HG02623 (cell line): ENCODE results near the gene ZNF429.
"Not testable (repeated sequence)": the region's sequence is repeated elsewhere in the genome, so short reads cannot be mapped to it uniquely, and the experiment has no call there.

Experiments
- ATAC-seq: cut with Tn5 transposase; IDR thresholded peaks from one replicate; pipeline ENCODE4 v1.9.1; 2021; ENCODE audit warnings: moderate library complexity; ENCODE audit not compliant: unreplicated experiment

The ZNF429 gene

GRCh38 chr19:21512609-21513008, 7.2 kb downstream of the ZNF429 start:
- not testable (repeated sequence) for ATAC-seq

DNA sequence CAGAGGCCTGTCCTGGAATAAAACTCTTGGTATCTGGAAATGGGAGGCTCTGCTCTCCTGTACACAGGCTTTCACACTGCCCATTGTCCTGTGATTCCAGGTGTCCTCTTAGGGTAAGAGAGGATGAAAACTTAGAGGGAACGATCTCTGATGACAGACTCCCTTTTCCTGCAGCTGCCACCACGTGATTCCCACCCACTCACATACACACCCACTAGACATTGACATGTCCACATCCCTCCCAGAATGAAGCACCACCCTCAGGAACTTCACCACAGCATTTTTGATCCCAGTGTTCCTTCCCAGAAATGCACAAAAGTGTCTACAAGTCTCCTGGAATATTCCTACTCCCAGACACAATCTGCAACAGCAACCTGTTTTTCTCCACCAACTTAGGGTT, 8.2 kb downstream of the ZNF429 start:
- no peak for ATAC-seq

DNA sequence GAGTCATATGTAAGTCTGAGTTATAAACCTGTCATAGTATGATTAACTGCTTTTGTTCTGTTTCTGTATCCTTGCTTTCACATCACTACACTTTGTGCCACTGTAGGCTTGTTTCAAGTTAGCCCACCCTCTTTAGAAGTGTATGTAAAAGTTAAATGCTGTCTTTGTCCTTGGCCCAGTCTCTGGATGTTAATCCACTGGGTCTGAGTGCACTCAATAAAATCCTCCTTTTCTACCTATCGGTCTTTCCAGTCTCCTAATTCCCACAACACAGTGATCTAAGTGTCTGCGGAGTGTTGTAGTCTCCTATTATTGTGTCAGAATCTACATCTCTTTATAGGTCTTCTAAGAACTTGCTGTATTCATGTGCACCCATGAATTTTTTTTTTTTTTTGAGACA, 14.1 kb downstream of the ZNF429 start:
- no peak for ATAC-seq

DNA sequence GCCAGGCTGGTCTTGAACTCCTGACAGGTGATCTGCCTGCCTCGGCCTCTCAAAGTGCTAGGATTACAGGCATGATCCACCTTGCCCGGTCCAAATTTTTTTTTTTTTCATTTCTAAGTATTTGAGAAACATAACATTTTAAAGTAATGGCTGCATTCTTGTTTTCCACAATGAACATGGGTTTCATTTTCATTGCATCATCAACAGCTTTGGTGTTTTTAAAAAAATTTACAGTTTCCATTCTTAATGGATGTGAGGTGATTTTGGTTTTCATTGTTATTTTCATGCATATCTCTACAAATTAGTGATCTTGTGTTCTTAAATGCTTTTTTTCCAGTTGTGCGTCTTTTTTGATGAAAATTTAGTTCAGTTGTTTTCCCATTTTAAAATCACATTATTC, 27.5 kb downstream of the ZNF429 start:
- ATAC-seq = no peak

DNA sequence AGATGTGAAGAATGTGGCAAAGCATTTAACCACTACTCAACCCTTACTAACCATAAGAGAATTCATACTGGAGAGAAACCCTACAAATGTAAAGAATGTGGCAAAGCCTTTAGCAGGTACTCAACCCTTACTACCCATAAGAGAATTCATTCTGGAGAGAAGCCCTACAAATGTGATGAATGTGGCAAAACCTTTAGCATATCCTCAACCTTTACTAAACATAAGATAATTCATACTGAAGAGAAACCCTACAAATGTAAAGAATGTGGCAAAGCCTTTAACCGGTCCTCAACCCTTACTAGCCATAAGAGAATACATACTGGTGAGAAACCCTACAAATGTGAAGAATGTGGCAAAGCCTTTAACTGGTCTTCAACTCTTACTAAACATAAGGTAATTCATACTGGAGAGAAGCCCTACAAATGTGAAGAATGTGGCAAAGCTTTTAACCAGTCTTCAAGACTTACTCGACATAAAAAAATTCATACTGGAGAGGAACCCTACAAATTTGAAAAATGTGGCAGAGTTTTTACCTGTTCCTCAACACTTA, 31.4 kb downstream of the ZNF429 start:
- not testable (repeated sequence) for ATAC-seq

DNA sequence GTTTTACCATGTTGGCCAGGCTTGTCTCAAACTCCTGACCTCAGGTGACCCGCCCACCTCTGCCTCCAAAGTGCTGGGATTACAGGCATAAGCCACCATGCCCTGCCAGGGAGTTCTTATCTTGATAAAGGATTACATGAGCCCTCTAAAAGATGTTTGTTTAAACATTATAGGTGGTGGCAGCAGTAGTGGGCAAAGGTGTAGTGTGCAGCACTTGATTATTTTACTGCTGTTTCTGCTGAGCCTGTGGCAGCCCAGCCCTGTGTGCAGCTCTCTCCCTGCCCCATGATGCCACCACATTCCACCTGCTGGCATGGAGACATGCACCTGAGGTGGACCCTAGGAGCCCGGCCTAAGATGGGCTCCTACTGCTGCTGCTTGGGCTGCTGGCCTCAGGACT, 54.0 kb downstream of the ZNF429 start:
- ATAC-seq = no peak

DNA sequence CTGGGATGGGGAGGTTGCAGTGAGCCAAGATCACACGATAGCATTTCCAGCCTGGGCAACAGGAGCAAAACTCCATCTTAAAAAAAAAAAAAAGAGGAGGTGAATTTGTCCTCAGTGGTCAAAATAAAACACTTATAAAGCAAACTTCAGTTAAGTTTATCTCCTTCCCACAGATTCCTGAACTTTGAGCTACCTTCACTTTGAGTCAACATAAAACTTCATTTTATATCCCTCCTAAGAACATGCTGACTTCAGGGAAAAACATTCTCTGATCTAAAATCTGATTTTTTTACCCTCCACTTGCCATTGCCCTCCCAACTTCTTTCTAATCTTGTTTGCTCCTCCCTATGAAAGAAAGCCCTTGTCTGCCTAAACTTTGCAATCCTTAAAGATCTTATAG, 59.0 kb downstream of the ZNF429 start:
- no peak for ATAC-seq

DNA sequence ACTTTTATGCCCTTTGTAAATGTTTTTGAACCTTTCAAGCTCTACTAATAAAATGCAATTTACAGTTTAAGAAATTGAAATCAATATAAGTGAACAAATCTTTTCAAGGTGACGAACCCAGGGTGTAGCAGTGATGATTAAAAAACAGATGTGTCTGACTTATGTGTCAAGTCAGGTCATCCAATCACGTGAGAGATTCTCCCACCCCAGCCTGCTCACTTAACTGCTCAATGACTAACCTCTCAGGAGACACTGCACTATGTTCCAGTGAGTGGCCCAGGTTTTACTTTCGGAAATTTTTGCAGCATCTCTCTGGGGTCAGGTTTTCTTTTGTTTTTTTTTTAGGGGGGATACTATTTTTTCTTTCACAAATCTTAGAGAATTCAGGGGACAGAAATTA, 60.7 kb downstream of the ZNF429 start:
- ATAC-seq = no peak

DNA sequence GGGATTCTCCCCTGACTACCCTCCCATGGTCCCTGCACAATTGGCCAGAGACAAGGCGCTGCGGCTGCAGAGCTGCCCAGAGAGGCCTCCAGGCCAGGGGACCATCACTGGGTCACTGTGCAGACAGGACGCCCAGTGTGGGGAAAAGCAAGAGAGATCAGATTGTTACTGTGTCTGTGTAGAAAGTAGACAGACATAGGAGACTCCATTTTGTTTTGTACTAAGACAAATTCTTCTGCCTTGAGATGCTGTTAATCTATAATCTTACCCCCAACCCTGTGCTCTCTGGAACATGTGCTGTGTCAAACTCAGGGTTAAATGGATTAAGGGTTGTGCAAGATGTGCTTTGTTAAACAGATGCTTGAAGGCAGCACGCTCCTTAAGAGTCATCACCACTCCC, 62.4 kb downstream of the ZNF429 start:
- not testable (repeated sequence) for ATAC-seq

GRCh38 chr19:21568816-21569493, 63.6 kb downstream of the ZNF429 start:
- ATAC-seq = no peak

GRCh38 chr19:21569494-21569865, 64.1 kb downstream of the ZNF429 start:
- ATAC-seq = no peak

GRCh38 chr19:21571316-21571715, 65.9 kb downstream of the ZNF429 start:
- ATAC-seq = no peak

DNA sequence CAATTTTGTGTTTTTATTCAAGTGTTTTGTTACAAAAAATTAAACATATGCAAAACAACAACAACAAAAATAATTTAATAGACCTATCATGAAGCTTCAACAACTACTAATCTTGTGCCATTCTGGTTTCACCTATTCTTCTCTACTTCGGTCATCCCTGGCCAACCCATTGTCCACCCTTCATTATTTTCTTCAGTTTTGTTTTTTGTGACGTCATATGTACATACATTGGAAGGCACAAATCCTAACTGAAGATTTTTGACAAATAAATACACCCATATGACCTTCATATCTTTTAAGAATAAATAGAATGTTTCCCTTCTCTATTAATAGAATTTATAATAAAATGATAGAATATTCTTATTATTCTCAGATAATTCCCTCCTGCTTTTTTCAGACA, 69.2 kb downstream of the ZNF429 start:
- ATAC-seq = no peak

DNA sequence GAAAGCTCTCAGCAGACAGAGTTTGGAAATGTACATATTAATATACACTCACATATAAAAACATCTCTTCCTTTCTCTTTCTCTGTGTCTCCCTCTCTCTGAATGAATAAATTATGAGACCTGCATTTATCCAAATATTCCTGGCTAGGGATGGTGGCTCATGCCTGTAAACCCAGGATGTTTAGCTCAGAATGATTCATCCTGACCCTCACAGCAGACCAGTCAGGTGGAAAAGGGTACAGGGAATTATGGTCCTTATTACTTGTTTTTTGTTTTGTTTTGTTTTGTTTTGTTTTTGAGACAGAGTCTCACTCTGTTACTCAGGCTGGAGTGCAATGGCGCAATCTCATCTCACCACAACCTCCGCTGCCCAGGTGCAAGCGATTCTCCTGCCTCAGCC, 71.1 kb downstream of the ZNF429 start:
- no peak for ATAC-seq

DNA sequence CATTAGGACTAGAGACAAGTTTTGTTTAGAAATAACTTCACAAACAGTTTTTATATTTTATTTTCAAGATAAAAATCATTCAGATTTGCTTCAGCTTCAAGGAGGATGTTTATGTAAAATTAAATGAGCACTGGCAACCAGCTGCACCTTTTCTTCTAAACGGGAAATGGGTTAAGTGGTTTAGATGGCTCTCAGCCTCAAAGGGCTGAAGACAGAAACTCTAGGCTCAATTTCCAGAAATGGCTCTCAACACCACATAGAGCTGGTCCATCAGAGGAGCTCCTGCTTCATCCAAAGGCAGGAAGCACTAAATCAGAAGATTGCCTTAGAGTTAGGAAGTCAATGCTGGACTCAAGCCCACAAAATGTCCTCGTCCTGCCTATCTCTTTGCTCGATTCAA, 74.7 kb downstream of the ZNF429 start:
- ATAC-seq = no peak

GRCh38 chr19:21580818-21581217, 75.4 kb downstream of the ZNF429 start:
- no peak for ATAC-seq

GRCh38 chr19:21581646-21582240, 76.3 kb downstream of the ZNF429 start:
- no peak for ATAC-seq

DNA sequence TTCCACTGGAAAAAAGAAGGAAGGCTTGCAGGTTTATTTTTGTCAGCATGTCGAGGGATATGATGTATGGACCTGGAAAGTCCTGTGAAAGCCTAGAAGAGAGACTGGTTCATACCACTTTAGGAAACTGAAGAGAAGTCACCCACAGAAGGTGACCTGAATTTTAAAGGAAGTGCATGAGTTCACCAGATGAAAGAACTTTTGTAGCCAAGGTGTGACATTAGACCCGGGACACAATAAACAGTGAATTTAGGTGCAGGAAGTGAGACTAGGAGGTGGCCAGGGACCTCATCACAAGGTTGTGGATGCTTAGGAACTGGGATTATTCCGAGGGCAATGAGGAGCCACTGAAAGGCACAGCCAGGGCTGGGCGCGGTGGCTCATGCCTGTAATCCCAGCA, 79.1 kb downstream of the ZNF429 start:
- no peak for ATAC-seq

DNA sequence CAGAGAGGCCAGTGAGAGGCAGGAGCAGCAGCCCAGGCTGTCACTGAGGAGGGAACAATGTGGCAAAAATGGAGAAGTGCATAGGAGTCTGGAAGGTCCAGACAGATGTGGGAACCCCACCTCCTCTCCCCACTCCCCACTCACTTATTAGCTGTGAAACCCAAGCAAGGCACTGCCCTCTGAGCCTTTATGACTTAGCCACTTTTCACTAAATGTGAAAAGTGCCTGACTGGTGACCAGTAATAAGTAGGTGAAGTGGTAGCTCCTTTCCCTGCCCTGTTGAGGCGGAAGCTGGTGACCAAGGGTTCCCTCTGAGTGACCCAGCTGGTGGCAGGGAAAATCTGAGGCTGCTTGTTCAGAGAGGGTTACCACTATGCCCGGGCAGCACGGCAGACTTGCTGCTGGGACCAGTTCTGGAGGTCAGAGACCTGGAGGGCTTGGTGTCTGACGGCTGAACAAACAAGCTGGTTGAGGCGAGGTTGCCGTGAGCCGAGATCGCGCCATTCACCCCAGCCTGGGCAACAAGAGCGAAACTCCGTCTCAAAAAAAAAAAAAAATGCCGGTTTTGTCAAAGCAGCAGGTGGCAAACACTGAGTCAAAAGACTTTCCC, 80.0 kb downstream of the ZNF429 start:
- no peak for ATAC-seq

DNA sequence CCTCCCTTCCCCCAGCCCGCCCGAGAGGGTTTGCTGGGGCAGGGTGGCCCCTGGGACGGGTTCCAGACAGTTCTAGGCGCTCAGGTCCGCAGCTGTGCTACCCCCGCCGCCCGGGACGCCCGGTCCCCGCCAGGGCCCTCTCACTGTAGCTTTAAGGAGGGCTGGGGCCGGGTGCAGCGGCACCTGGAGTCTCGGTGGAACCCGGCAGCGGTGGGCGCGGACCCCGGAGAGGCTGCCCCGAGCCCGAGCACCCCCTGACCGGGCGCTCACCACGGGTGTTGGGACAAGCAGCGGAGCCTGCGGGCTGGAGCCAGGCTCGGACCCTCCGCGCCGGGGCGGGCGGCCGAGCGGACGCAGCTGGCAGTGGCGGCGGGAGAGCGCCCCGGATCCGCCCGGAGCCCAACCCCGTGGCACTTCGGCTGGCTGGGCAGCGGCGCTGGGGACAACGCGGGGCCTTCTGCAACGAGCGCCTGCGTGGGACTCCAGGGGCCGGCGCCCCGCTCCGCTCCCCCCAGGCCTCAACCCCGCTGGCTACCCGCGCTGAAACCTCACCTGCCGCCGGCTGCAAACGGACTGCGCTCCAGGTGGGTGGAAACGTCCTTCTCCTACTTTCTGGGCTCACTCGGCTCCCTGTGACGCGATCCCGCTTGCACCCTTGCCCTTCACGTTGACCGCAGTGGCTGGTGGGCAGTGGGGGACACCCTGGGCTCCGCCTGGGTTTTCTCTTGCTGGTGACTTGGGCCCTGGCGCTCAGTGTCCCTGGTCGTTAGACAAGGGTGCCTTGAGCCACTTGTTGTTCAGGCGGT, 81.1 kb downstream of the ZNF429 start:
- ATAC-seq = no peak

GRCh38 chr19:21587117-21587461, 81.7 kb downstream of the ZNF429 start:
- no peak for ATAC-seq

GRCh38 chr19:21587549-21587948, 82.1 kb downstream of the ZNF429 start:
- ATAC-seq = no peak
